ENCODE results near the gene STIP1.
"Not testable (repeated sequence)": the region's sequence is repeated elsewhere in the genome, so short reads cannot be mapped to it uniquely, and the experiment has no call there.

STIP1 gene

GRCh38 chr11:64153812-64154211, 32.2 kb upstream of the STIP1 start:
- H3K4me2 ChIP-seq = no peak overlapping the region
- no peak for TF ChIP-seq Cebpa-rat (IDR thresholded peaks at IDR 0.05)

GRCh38 chr11:64156235-64157011, 29.5 kb upstream of the STIP1 start:
- no peaks in the 10 kb centered on the region for H3K9me3 ChIP-seq (replicated peaks in 1 of 11)
- H4K20me1 ChIP-seq = peaks cover 4 to 91% (median 62%) of the 10 kb centered on the region in 11 experiments; a peak in 20 of 22 replicates
- H3K36me3 ChIP-seq = peaks cover 0 to 24% (median 10%) of the 10 kb centered on the region in 11 experiments; a peak in 14 of 22 replicates
- H3K27me3 ChIP-seq = no peaks in the 10 kb centered on the region
- no peak overlapping the region for H3K4me2 ChIP-seq
- no peak overlapping the region for H3K4me3 ChIP-seq
- H3K9ac ChIP-seq = no peak overlapping the region; a peak in 1 of 22 replicates
- no peak overlapping the region for H3K27ac ChIP-seq
- peaks cover 0 to 17% (median 8%) of the 10 kb centered on the region in 10 experiments; a peak in 8 of 20 replicates for H3K4me1 ChIP-seq
- TF ChIP-seq Cebpa-rat (IDR thresholded peaks at IDR 0.05) = no peak

More at GRCh38 chr11:64153812-64154211, 32.2 kb upstream of the STIP1 start:
- Histone ChIP-seq H3K4me3 (no peak overlapping the region), H3K9ac (no peak overlapping the region), H3K4me1 (peaks cover 0 to 17% (median 6%) of the 10 kb centered on the region in 10 experiments; a peak in 8 of 20 replicates), H4K20me1 (peaks cover 8 to 93% (median 77%) of the 10 kb centered on the region in 11 experiments; a peak in 20 of 22 replicates), H3K36me3 (peaks cover 0 to 35% (median 22%) of the 10 kb centered on the region in 11 experiments; a peak in 15 of 22 replicates), H3K27ac (no peak overlapping the region), H3K27me3 (no peaks in the 10 kb centered on the region), H3K9me3 (replicated peaks in 1 of 11) (no peaks in the 10 kb centered on the region)

GRCh38 chr11:64157631-64158394, 28.2 kb upstream of the STIP1 start:
- Histone ChIP-seq H3K27me3 (no peaks in the 10 kb centered on the region), H3K9me3 (replicated peaks in 1 of 11) (no peaks in the 10 kb centered on the region), H3K9ac (0 out of 22 replicates have a peak overlapping the region, but pooled peaks of 1 of the 11 experiments have one; percentile 8), H3K27ac (no peak overlapping the region), H3K4me3 (no peak overlapping the region), H3K4me1 (peaks cover 0 to 12% (median 4%) of the 10 kb centered on the region in 10 experiments; a peak in 8 of 20 replicates), H3K36me3 (peaks cover 0 to 16% (median 7%) of the 10 kb centered on the region in 11 experiments; a peak in 11 of 22 replicates), H3K4me2 (no peak overlapping the region), H4K20me1 (peaks cover 4 to 82% (median 52%) of the 10 kb centered on the region in 11 experiments; a peak in 20 of 22 replicates)
- no peak for TF ChIP-seq Cebpa-rat (IDR thresholded peaks at IDR 0.05)

- peaks cover 0 to 16% (median 7%) of the 10 kb centered on the region in 11 experiments; a peak in 11 of 22 replicates for H3K36me3 ChIP-seq
- H3K4me3 ChIP-seq = no peak overlapping the region
Measured at GRCh38 chr11:64161037-64161436, 24.9 kb upstream of the STIP1 start.

GRCh38 chr11:64162769-64163168, 23.2 kb upstream of the STIP1 start:
- peaks cover 0 to 51% (median 19%) of the 10 kb centered on the region in 11 experiments; a peak in 14 of 22 replicates for H4K20me1 ChIP-seq
- not testable (repeated sequence) for H3K27me3 ChIP-seq; H3K9ac ChIP-seq; H3K4me3 ChIP-seq; H3K27ac ChIP-seq; H3K4me2 ChIP-seq; H3K9me3 ChIP-seq (replicated peaks in 1 of 11)
- H3K4me1 ChIP-seq = peaks cover 19 to 37% (median 33%) of the 10 kb centered on the region in 10 experiments
- peaks cover 0 to 16% (median 7%) of the 10 kb centered on the region in 11 experiments; a peak in 11 of 22 replicates for H3K36me3 ChIP-seq

More at GRCh38 chr11:64161037-64161436, 24.9 kb upstream of the STIP1 start:
- Histone ChIP-seq H3K9me3 (replicated peaks in 1 of 11) (no peaks in the 10 kb centered on the region), H3K27ac (no peak overlapping the region), H3K4me2 (no peak overlapping the region), H4K20me1 (peaks cover 0 to 66% (median 33%) of the 10 kb centered on the region in 11 experiments; a peak in 15 of 22 replicates), H3K9ac (no peak overlapping the region), H3K4me1 (peaks cover 10 to 26% (median 21%) of the 10 kb centered on the region in 10 experiments), H3K27me3 (no peaks in the 10 kb centered on the region)
- no peak for TF ChIP-seq Cebpa-rat (IDR thresholded peaks at IDR 0.05)

GRCh38 chr11:64163951-64164350, 22.0 kb upstream of the STIP1 start:
- peaks cover 0 to 39% (median 9%) of the 10 kb centered on the region in 11 experiments; a peak in 10 of 22 replicates for H4K20me1 ChIP-seq
- H3K36me3 ChIP-seq = peaks cover 0 to 11% (median 7%) of the 10 kb centered on the region in 11 experiments; a peak in 10 of 22 replicates
- TF ChIP-seq Cebpa-rat (IDR thresholded peaks at IDR 0.05) = no peak
- no peaks in the 10 kb centered on the region for H3K9me3 ChIP-seq (replicated peaks in 1 of 11)
- H3K4me3 ChIP-seq = peak overlapping the region in 3 of 10 experiments; percentile 74 to 85 (median 79); a peak in 4 of 20 replicates
- peak overlapping the region in 3 of 11 experiments; percentile 90 to 93 (median 92); a peak in 5 of 22 replicates for H3K9ac ChIP-seq
- H3K4me2 ChIP-seq = peak overlapping the region; percentile 91 to 100 (median 99); a peak in 20 of 22 replicates
- H3K4me1 ChIP-seq = peaks cover 19 to 41% (median 36%) of the 10 kb centered on the region in 10 experiments
- no peaks in the 10 kb centered on the region for H3K27me3 ChIP-seq
- peak overlapping the region in 3 of 11 experiments; percentile 84 to 87 (median 87); a peak in 1 of 22 replicates for H3K27ac ChIP-seq

GRCh38 chr11:64164392-64165312, 21.3 kb upstream of the STIP1 start:
- Histone ChIP-seq H3K4me2 (peak overlapping the region; percentile 91 to 100 (median 99)), H3K4me3 (peak overlapping the region; percentile 69 to 85 (median 76)), H3K27me3 (no peaks in the 10 kb centered on the region), H3K9ac (peak overlapping the region; percentile 72 to 93 (median 86); a peak in 20 of 22 replicates), H3K4me1 (peaks cover 19 to 47% (median 36%) of the 10 kb centered on the region in 10 experiments), H4K20me1 (peaks cover 0 to 34% (median 8%) of the 10 kb centered on the region in 11 experiments; a peak in 9 of 22 replicates), H3K27ac (peak overlapping the region in 9 of 11 experiments; percentile 73 to 87 (median 84); a peak in 19 of 22 replicates), H3K36me3 (peaks cover 0 to 11% (median 7%) of the 10 kb centered on the region in 11 experiments; a peak in 10 of 22 replicates), H3K9me3 (replicated peaks in 1 of 11) (no peaks in the 10 kb centered on the region)
- TF ChIP-seq Cebpa-rat (IDR thresholded peaks at IDR 0.05) = no peak

Measured in BLaER1 treated with 17β-estradiol and CSF1 and Interleukin-3, amounts not matched to agents 10 nM and 100 nM (cell line).